ENCODE results near the gene STMN3.
"Not testable (repeated sequence)": the region's sequence is repeated elsewhere in the genome, so short reads cannot be mapped to it uniquely, and the experiment has no call there.

The STMN3 gene

GRCh38 chr20:63657260-63657936, 4.2 kb upstream of the STMN3 start:
- no peak for DNase-seq (ENCODE audit: low spot score)

GRCh38 chr20:63656451-63656850, 3.2 kb upstream of the STMN3 start:
- DNase-seq (ENCODE audit: low spot score): no peak

DNA sequence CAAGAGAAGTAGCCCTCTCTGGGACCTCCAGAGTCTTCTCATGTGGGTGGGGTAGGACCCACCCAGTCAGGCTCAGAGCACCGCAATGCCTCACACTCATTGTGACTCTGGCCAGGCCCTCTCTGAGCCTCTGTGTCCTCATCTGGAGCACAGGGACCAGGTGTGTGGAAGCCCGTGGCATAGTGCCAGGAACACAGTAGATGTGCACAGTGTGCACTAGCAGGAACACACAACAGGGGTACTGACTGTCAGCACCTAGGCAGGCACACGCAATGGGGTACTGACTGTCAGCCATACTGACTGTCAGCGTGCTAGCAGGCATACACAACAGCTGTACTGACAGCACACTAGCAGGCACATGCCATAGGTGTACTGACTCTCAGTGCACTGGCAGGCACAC, 2.0 kb upstream of the STMN3 start:
- DNase-seq (ENCODE audit: low spot score): no peak

DNA sequence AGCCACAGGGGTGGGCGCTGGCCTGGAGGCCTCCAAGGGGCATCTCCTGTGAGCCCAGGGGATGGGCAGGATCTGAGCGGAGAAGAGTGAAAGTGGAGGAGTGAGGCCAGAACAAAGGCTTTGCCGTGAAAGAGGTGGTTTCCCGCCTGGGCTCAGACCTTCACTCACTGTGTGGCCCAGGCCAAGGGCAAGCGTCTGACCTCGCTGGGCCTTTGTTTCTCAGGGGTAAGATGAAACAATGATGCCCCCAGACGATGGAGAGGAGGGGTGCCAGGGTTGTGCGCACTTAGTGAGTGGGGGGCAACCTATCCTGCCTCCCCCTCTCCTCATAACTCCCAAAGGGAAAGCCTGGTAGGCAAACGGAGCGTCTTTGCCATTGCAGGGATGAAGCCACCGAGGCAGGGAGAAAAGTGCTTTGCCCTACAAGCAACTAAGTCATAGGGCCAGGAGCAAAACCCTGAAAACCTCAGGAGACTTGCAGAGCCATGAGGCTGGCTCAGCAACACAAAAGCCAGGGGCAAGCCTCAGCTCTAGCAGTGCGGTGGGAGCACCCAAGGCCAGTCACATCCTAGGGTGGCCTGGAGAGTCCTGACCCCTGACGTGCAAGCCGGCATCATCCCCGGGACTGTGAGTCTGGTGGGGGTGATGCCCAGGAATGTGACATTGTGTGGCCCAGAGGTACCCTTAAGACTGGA, 897 bp upstream of the STMN3 start:
- no peak for DNase-seq (ENCODE audit: low spot score)

DNA sequence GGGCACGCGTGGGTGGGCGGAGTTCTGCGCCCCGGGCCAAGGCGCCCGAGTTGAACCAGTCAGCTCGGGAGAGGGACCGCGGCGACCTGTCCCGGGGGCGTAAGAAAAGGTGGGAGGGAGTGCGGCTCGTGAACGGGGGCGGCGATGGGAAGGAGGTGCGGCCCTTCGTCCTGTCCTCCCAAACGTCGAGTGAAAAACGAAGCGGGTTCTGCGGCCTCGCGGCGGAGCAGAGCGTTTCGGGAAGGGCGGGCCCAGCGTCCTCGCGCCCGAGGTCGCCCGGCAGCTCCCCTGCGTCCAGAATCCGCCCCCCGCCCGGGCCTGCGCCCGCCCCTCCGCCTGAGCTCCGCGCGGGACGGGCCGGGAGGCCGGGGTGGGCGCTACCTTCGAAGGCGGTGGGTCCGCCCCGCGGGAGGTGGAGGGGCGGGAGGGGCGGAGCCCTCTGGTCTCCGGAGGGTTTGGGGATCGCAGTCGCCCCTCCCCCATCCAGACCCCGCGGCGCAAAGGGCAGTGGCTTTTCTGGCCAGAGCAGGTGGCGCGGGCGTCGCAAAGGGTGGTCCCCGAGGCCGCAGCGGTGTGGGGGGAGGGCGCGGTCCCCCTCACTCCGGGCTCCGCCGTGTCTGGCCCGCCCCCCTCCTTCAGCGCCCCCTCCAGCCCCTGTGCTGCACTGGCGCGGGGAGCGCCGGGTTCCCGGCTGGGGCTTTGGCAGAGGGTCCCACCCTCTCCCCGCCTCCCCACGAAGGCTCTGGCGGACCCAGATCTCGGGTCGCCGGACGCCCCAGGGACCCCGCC, 838 bp downstream of the STMN3 start:
- DNase-seq (ENCODE audit: low spot score): peak; percentile 18

DNA sequence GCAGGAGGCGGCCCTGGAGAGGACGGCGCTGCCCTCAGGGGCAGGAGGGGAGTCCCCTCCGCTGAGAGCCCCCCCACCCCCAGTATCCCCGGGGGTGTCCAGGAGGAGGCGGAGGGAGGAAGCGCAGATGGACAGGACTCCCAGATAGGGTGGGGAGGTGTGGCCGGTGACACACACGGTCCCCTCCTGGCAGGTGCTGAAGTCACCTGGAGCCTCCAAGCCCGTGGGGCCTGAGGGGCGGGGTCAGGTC, 1.4 kb downstream of the STMN3 start:
- peak; percentile 38 for DNase-seq (ENCODE audit: low spot score)

DNA sequence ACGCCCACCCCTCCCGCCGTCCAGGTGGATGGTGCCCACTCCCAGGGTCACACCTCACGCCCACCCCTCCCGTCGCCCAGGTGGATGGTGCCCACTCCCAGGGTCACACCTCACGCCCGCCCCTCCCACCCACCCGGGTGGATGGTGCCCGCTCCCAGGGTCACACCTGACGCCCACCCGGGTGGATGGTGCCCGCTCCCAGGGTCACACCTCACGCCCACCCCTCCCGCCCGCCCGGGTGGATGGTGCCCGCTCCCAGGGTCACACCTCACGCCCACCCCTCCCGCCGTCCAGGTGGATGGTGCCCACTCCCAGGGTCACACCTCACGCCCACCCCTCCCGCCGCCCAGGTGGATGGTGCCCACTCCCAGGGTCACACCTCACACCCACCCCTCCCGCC, 2.7 kb downstream of the STMN3 start:
- not testable (repeated sequence) for DNase-seq (ENCODE audit: low spot score)

GRCh38 chr20:63648895-63649589, 4.2 kb downstream of the STMN3 start:
- DNase-seq (ENCODE audit: low spot score): no peak

DNA sequence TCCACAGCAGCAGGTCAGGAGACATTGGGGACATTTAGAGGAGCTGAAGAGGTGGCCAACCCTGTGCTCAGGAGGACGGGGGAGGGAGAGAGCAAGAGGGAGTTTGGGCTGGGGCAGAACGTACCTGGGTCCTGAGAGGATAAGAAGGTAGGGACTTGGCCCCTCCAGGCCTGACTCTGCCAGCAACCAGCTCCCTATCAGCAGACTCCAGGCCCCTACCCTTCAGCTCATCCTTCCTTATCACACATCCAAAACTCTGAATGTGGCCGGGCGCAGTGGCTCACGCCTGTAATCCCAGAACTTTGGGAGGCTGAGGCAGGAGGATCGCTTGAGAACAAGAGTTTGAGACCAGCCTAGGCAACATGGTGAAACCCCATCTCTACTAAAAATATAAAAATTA, 5.0 kb downstream of the STMN3 start:
- DNase-seq (ENCODE audit: low spot score): no peak

GRCh38 chr20:63645218-63645617, 8.0 kb downstream of the STMN3 start:
- DNase-seq (ENCODE audit: low spot score): no peak

GRCh38 chr20:63643946-63644345, 9.3 kb downstream of the STMN3 start:
- DNase-seq (ENCODE audit: low spot score): no peak

DNA sequence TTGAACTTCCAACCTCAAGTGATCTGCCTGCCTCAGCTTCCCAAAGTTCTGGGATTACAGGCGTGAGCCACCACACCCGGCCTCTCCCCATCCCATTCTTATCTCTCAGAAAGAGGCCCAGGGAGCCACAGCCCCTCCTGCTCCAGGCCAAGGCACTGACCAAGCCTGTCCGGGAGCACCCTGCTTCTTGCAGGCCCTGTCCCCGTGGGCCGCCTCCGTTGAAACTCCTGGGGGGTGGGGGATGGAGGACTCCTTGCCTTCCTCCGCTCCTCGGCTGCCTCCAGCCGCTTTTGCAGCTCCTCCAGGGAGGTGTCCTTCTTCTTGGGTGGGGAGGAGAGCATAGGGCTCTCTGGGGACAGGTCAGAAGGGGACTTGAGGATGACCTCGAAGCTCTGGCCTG, 9.7 kb downstream of the STMN3 start:
- no peak for DNase-seq (ENCODE audit: low spot score)

GRCh38 chr20:63642527-63643247, 10.5 kb downstream of the STMN3 start:
- no peak for DNase-seq (ENCODE audit: low spot score)

DNA sequence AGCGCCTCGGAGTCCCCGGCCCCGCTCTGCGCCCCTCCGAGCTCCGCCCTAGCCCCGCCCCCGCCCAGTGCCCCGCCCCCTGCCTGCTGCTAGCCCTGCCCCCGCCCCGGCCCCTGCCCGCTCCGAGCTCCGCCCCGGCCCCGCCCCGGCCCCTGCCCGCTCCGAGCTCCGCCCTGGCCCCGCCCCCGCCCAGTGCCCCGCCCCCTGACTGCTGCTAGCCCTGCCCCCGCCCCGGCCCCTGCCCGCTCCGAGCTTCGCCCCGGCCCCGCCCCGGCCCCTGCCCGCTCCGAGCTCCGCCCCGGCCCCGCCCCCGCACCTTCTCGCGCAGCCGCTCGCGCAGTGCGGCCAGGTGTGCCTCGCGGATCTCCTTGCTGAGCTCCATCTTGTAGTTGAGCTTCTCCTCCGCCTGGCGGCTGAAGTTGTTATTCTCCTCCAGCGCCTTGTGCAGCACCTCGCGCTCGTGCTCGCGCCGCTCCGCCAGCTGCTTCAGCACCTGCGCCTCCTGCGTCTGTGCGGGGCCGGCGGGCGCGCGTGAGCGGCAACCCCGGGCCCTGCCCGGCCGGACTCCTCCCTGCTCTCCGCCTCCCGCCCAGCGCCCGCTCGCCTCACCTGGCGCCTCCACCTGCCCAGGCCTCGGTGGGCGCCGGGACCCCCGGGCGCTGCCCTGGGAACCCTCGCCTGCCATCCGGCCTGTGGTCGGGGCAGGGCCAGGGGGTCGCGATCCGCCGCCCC, 11.3 kb downstream of the STMN3 start:
- DNase-seq (ENCODE audit: low spot score): peak; percentile 97

DNA sequence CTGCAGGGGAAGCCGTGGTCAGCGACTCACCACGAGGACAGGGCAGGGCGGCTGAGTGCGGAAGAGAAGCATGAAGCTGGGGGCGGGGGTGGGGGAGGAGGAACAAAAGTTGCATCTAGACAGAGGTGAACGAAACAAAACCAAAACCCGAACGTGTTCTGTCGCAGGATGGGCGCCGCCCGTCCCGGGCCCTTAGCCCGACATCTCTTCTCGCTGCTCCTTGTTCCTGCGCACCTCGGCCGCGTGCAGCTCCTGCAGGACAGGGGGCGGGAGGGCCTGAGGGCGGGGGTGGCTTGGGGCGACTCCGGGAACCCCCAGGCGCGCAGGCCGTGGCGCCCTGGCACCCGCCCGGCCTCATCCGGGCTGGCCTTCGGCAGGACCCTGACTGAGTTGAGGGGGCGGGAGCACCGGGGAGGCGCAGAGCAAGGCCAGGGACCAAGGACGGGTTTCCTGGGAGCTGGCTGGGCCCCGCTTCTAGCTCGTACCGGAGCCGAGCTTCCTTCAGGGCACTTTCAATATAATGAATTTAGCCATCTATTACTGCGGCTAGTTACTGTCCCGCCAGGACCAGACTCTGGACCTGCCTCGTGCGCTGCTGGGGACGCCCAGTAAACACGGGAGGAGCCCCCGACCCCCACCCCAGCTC, 12.0 kb downstream of the STMN3 start:
- DNase-seq (ENCODE audit: low spot score): peak; percentile 57

- not testable (repeated sequence) for DNase-seq (ENCODE audit: low spot score)
Observed at GRCh38 chr20:63640686-63641085, 12.5 kb downstream of the STMN3 start.

DNA sequence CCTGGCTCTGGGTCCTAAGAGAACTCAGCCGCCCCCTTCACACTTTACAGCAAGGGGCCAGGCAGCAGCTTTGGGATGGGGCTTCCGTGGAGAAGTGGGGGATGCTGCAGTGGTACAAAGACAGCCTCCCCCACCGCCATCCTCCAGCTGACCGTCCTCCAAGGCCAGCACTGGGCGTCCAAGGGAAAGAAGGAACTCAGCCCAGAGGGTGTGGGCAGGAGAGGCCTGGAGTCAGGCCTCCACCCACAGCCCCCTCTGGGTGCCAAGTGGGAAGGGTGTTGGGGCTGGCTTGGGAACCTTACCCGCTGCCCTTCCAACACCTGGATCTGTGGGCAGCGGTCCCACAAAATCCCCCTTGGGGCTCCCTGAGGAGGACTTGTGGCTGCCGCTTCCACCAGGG, 13.1 kb downstream of the STMN3 start:
- DNase-seq (ENCODE audit: low spot score): no peak

DNA sequence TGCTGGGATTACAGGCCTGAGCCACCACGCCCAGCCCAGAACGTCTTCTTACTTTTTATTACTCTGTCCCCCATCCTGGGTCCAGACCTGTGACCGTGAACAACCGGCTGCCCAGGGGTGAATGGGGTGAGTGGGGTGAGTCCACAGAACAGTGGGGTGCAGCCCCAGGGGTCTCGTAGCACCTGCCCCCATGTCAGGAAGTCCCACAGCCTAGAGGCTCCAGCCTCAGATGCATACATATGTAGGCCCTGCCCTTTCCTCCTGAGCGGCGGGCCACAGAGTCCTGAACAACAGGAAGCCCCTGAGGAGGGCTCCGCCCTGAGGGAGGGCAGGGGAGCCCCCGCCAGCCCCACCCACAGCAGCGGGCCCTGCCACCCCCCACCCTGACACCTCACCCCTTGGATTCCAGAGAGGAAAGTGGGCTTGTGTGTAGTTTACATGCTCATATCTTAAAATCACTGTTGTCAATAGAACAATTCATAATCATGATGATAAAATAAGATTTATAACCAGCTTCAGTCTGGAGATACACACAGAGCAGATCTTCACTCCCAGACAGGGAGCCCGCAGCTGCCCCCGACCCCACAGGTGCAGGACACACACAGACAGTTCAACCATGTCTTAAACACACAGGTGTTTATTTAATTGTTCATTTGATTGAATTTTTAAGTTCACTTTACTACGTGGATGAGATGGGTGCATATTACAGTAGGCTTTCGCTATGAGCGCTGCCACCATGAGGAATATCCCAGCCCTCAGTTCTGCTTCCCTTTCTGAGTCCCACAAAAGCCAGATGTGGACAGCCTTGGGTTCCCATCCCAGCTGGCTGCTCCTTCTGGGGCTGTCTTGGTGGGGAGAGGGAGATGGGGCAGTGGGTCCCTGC, 13.9 kb downstream of the STMN3 start:
- peak; percentile 85 for DNase-seq (ENCODE audit: low spot score)

- no peak for DNase-seq (ENCODE audit: low spot score)
Observed at GRCh38 chr20:63636752-63637628, 16.2 kb downstream of the STMN3 start.

Data from CD4-positive, alpha-beta T cell treated with Interleukin-2 at 100 ng/mL for 4 hours (primary cell).